Hematopoietic multipotent progenitor cell treated with erythropoietin and hydrocortisone succinate and interleukin-3 and kit ligand, for 6 days (in vitro differentiated cells): ENCODE results near the gene SOCS6.
A peak's percentile ranks its signal among the peaks of the same experiment; 100 is the strongest.
"Not testable (repeated sequence)": the region's sequence is repeated elsewhere in the genome, so short reads cannot be mapped to it uniquely, and the experiment has no call there.

ENCODE experiments used
- DNase-seq: peaks from one replicate; pipeline ENCODE4 v3.0.0-alpha.2; 2015

SOCS6 gene

DNA sequence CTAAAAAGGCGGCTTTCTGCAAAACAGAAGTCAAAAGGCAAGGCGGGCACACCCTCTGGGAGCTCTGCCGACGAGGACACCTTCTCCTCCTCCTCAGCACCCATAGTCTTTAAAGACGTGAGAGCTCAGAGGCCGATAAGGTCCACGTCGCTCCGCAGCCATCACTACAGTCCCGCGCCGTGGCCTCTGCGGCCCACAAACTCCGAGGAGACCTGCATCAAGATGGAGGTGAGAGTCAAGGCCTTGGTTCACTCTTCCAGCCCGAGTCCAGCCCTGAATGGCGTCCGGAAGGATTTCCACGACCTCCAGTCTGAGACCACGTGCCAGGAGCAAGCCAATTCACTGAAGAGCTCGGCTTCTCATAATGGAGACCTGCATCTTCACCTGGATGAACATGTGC is 36.1 kb downstream of the SOCS6 start:
- no peak for DNase-seq

DNA sequence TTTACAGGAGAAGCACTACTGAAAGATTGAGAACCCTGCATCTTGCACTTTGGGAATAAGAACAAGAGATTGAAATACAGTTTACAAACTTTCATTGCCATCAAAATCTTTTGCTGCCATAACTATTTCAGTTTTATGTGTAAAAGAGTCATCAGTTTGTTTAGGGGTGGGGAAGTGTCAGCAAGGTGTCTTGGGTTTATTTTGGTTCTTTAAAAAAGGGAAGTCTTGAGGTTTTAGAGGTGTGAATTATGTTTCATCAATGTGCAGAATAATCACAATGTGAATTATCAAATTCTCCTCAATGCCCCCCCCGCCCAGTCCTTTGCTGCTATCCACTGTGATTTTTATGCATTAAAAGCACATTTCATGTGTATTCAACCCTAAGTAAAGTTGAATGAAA is 37.4 kb downstream of the SOCS6 start:
- no peak for DNase-seq

DNA sequence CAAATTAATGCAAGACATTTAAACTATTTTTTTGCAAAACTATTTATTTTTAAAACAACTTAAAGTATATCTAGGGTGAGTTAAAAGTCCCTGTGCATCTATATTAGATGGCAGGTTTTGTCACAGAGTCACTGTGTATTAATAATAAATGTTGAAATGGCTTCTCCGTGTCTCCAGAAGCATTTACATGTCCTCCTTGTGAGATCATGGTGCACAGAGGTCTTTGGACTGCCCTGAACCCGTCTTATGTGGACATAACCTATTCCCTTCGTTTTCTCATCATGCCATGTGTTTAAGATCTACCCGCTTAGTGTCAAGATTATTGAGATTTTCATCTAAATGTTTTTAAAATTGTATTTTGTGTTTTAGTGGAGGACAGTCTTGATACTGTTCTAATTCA is 39.3 kb downstream of the SOCS6 start:
- DNase-seq: no peak

DNA sequence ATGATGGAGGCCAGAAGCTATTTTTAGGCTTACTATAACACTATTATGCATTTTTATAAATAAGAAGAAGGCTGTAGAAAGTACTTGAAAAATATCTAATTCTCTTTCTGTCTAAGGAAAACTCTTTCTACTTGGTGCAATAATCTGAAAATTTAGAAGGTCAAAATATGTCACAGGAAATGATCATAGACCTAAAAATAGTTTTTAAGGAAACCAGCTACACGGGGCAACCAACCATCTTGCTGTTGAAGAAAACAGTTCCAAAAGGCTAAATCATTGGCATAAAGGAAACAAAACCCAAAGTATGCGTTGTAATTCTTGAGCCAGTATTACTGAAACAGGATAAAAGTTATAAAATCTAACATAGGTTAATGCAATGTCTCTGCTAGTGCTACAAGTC is 40.2 kb downstream of the SOCS6 start:
- no peak for DNase-seq

- no peak for DNase-seq
Measured at GRCh38 chr18:70330887-70331286, 42.0 kb downstream of the SOCS6 start.

DNA sequence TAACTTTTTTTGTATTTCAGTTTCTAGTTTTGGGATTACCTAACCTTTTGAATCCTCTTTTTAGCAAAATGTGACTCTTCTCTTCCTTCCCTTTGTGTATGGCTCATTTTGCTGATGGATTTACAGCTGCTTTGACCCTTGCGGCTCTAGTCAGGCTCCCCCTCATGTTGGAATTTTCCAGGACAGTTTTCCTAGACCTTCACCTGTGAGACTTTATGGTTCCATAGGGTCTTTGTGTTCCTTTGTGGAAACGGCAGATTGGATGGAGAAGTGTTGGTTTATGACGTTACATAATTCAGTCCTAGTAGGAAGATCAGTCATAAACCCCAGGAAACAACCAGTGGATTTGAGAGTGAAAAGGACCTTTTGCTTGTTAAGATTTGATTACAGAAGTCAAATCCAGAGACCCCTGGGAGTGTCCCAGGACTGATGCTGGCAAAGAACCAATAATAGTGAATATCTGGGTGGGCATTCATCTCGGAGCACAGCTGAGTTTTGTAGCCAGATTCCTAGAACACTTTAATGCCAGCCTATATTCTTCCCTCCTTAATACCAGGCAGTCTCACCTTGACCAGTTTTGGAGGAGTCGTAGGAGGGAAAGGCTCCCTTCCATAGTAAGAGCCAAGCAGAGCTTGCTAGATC is 42.7 kb downstream of the SOCS6 start:
- no peak for DNase-seq

DNA sequence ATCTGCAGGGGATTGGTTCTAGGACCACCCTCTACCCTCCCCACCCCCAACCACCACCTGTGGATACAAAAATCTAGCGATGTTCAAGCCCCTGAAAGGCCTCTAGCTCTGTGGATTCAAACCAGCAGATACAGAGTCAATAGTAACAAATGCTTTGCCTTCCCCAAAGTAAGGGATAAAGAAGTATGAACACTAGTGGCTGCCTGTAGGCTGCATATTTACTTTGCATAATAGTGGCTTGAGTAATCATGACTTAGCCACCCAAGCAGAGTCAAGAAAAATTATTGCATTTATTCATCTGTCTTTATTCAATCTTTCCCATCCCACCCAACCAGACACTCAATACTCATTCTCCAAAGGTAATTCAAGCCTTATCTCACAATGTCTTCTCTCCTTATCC is 43.8 kb downstream of the SOCS6 start:
- DNase-seq: no peak

GRCh38 chr18:70333316-70333715 is 44.5 kb downstream of the SOCS6 start:
- no peak for DNase-seq

GRCh38 chr18:70333757-70334156 is 44.9 kb downstream of the SOCS6 start:
- DNase-seq: no peak

DNA sequence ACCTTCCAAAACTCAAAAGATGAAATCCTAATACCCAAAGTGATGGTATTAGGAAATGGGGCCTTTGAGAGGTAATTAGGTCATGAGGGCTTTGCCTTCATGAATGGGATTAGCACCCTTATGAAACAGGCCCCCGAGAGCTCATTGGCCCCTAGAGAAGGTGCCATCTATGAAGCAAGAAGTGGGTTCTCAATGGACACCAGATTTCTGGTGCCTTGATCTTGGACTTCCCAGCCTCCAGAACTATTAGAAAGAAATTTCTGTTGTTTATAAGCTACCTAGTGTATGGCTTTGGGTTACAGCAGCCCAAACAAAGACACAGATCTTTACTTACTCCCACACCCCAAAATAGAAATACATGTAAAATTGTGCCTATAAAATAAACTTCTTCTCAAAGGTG is 45.4 kb downstream of the SOCS6 start:
- DNase-seq: no peak

GRCh38 chr18:70334728-70335329 is 46.0 kb downstream of the SOCS6 start:
- no peak for DNase-seq

DNA sequence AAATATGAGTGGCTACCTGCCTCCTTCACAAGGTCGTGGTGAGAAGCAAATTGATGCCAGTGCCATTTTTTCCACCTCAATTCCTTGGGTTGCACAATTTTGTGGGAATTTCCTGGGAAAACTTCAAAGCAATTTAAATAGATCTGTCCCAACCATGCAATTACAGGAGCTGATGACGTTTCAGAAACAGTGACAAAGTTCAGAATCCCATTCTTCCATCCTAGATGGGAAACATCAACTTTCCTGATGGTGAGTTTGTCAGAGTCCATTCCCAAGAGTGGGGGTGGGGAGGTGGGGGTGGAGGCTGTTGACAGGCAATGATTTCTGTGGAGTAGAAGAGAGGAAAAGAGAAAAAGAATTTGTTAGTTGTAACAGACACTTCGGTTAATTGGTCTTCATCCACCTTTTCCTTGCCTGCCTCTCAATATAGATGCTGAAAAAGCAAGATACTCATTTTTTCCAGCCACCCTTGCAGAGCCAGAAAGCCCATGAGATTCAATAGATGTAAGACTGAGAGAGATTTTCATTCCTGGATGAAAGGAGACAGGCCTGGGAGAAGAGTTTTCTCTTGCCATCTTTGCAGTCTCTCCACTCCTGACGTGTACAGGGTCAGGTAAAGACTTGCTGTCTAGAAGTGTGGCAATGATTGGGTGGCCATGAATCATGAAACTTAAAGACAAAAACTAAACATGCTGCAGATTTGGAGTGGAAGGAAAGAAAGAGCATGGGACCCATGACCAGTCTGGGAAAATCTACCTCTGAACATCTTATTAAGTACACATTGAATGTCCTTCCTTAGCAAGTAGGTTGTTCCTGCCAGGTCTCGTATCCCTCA is 47.3 kb downstream of the SOCS6 start:
- DNase-seq: no peak

GRCh38 chr18:70337139-70337972 is 48.5 kb downstream of the SOCS6 start:
- DNase-seq: peak; percentile 54

GRCh38 chr18:70338890-70339289 is 50.0 kb downstream of the SOCS6 start:
- no peak for DNase-seq

GRCh38 chr18:70339915-70340314 is 51.1 kb downstream of the SOCS6 start:
- DNase-seq: no peak

DNA sequence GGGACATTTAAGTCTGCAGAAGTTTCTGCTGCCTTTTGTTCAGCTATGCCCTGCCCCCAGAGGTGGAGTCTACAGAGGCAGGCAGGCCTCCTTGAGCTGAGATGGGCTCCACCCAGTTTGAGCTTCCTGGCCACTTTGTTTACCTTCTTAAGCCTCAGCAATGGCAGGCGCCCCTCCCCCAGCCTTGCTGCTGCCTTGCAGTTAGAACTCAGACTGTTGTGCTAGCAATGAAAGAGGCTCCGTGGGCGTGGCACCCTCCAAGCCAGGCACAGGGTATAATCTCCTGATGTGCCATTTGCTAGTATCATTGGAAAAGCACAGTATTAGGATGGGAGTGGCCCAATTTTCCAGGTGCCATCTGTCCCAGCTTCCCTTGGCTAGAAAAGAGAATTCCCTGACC is 59.6 kb downstream of the SOCS6 start:
- peak; percentile 6 for DNase-seq

DNA sequence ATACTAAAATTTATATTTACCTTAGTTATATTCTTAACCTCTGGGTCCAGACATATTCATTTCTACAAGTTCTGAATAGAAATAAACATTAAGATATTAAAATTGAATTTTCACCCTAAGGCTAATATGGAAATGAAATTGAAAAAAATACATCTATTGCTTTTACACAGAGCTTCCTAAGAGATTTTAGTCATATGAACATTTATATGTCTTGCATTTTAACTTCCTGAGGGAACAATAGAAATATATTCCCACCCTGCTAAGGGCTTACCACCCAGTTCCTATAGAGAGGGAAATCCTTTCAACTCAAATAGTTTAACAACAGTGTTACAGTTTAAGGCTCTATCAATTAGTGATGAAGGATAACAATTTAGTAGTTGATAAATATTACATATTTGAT is 60.5 kb downstream of the SOCS6 start:
- DNase-seq: no peak

DNA sequence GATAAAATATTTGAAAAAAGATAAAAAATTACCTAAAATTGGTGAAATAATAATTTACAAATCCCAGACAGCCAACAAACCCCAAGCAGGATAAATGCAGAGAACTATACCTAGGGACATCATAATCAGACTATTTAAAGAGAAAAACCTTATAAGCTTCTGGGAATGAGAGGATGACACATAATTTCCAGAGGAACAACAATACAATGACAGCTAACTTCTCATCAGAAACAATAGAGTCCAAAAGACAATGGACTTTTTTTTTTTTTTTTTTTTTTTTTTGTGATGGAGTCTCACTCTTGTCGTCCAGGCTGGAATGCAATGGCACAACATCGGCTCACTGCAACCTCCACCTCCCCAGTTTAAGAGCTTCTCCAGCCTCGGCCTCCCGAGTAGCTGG is 65.2 kb downstream of the SOCS6 start:
- no peak for DNase-seq

DNA sequence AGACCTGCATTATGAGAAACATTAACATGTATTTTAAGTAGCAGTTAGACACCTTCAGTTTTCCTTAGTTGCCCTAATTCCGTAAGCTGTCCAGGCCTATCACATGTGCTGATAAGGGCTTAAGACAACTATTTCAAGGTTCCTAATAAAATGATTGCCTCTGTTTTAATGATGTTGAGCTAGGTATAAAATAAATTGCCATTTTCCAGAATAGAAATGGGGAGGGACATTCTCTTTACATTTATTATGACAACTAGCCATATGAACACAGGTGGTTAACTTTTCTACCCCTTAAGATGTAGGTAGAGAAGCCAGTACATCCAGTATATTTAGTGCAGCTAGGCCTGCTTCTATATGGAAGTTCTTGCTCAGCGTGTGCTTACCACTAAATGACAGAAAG is 65.9 kb downstream of the SOCS6 start:
- no peak for DNase-seq

GRCh38 chr18:70355620-70356385 is 67.0 kb downstream of the SOCS6 start:
- DNase-seq: no peak

- not testable (repeated sequence) for DNase-seq
Measured at GRCh38 chr18:70358105-70358406, 69.2 kb downstream of the SOCS6 start.

DNA sequence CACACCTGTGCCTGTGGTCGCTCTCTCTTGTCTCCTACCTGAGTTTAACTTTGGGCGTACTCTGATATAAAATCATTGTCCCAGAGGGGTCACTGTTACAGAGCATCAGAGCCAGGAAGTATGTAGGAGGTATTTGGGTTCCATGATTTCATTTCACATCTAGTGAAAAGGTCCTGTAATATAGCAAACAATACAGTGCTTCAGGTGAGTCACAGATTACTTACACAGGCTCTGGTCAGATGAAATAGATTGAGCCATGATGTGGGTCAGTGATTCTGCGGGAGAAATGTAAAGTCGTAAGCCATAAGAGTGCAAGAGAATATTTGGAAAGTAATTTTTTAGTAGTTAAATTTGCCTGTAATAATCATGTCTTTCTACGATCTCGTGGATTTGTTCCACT is 70.2 kb downstream of the SOCS6 start:
- DNase-seq: no peak

DNA sequence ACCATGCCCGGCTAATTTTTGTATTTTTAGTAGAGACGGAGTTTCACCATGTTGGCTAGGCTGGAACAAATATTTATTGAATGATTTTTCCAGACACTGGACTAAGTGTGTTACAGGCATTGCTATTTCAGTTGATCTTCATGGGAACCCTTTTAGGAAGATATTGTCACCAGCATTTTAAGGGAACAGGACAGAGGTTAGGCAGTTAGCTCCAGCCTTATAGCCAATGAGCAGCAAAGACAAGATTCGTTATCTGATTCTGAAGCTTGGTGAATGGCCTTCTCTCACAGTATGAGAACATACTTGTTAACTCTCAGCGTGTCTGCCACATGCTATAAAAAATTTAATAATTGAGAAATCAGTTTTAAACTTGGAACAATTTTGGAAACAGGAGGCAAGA is 73.4 kb downstream of the SOCS6 start:
- no peak for DNase-seq
